Motor neuron (in vitro differentiated cells): ENCODE data around the gene ARMH3. TPM values are rescaled to one million over a fixed set of nuclear protein-coding genes. Genes with fewer than 3 reads are reported as not detected.
A peak's percentile ranks its signal among the peaks of the same experiment; 100 is the strongest.

Experiments
- ATAC-seq, 8 experiments: fragments of 200-7000 bp; cut with Tn5 transposase; replicated peaks in 6 of 8; 2 replicates each; pipeline ENCODE4 v1.8.0; 2021; ENCODE audit warnings: mild to moderate bottlenecking in 8 of 8, moderate library complexity in 8 of 8
- H3K27ac ChIP-seq, 2 donors: fragments of 250-450 bp; sonication (Bioruptor Pico); 2 replicates each; pipeline ENCODE4 v1.9.0; 2021; ENCODE audit warnings: antibody characterized with exemption in 2 of 2, mild to moderate bottlenecking in 2 of 2, moderate library complexity in 1 of 2
- H3K4me1 ChIP-seq, 2 donors: fragments of 250-450 bp; sonication (Bioruptor Pico); replicated peaks in 1 of 2; 2 replicates each; pipeline ENCODE4 v1.6.1; 2021; ENCODE audit warnings: antibody characterized with exemption in 2 of 2, mild to moderate bottlenecking in 2 of 2, moderate library complexity in 1 of 2
- H3K4me3 ChIP-seq, 5 donors: fragments of 250-450 bp; sonication (Bioruptor Pico); 2 replicates each; pipeline ENCODE4 v1.9.0; 2021; ENCODE audit warnings: antibody characterized with exemption in 5 of 5, mild to moderate bottlenecking in 5 of 5, moderate library complexity in 4 of 5
- WGBS, 10 experiments: fragments of 450-650 bp; shearing (Covaris generic); methylation state at CpG; one replicate each; pipeline ENCODE4 v1.0.0; 2022; 5-methylcytosine and 5-hydroxymethylcytosine counted together
- in situ Hi-C, 9 experiments: fragments of 400-800 bp; cut with MboI; loops; one replicate each; pipeline ENCODE4 v1.15.0; 2021; ENCODE audit warnings: low sequenced_read_pairs in 9 of 9, low pct_unique_long_range_greater_than_20kb in 2 of 9; ENCODE audit not compliant: unreplicated experiment in 9 of 9
- total RNA-seq, 8 experiments: library from RNA; unstranded; fragments of 300-600 nt; gene quantifications; 2 replicates each; pipeline versions ENCODE4 v1.2.3 to v1.2.4, GENCODE V29; 2022

The ARMH3 gene
- total RNA-seq, 8 experiments from 2014 or later, result 5.5 to 18.3 (median 10.0) TPM

DNA sequence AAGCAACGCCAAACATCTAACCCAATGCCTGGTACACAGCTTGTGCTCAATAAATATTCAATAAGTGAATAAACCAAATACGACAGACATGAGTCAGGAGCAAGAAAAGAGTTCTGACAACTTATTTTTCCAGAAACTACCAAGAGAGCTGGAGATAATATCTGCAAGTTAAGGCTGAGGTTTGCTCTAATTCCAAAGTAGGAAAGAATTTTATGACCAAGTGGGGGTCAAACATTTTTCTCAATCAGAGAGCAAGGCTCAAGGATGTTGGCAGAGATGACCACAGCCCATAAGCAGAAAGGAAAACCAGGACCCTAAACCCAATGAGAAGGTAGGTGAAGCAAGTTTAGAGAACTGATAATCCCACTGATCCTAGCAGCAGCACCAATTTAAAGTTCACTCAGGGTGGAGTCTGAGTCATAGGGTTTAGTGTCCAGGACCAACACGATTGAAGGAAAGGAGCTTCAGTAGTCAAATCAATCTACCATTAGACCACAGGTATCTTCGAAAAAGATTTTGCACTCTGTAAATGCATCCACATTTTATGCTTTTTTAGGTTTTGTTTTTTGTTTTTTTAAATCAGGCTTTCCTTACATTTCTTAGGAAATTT, 163.1 kb downstream of the ARMH3 start:
- no peak for ATAC-seq
- H3K4me1 ChIP-seq, result peaks cover 5 to 8% of the 10 kb centered on the region in 2 donors
- no peak overlapping the region for H3K27ac ChIP-seq
- H3K4me3 ChIP-seq, result no peak overlapping the region
- 38 to 100% (median 91%) methylated on average over 1 to 4 of the region's 4 CpGs for WGBS, 10 experiments
- in situ Hi-C loops, result loop anchor here in 3 of 9 experiments (25.0 kb wide), 1 partner anchor 119 kb away; no protein-coding TSS in a partner anchor

DNA sequence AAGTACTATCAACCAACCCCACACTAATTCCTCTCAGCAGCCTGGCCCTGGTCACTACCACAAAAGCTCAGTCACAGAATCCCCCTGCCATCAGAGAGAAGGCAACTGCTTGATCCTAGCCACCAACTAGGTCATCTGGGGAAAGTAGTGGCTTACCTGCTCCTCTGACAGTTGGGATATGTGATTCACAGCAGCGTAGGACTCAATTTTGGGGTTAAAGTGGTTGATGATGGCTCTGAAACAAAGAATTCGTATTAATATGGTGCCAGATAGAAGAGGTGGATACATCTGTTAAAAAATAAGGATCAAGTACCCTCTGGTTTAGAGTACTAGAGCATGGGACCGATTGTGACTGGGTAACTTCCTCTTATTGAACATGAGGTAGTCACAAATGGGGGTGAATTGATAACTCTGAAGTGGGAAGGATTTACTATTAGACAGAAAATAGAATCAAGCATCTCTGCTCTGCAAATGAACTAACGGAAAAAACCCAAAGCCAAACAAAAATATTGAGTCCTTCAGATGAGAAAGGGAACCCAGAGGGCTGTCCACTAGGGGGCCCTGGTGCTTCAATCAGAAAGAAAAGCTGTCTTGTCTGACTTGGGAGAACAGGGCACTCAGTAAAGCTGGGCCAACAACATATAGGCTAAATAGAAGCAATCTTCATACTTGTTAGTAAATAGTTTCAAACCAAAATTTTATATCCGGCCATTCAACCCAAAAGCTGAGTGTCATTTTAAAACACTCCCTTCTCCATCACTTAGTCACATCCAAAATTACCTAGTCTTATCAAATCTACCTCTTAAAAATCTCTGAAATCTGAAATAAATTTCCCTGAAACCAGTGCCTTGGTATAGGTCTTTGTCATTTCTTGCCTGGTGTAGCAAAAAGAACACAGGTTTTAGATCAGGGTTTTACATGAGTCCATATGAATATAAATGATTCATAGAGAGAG, 166.4 kb downstream of the ARMH3 start:
- WGBS, 10 experiments, result 0 to 100% (median 54%) methylated on average over 2 to 5 of the region's 5 CpGs; no CpG with 5 or more reads in 2 of the 10 experiments
- Histone ChIP-seq H3K27ac (no peak overlapping the region), H3K4me1 (peaks cover 5 to 13% of the 10 kb centered on the region in 2 donors), H3K4me3 (no peak overlapping the region)
- ATAC-seq, result peak in 7 of 8 experiments; percentile 42 to 89 (median 85)
- in situ Hi-C loops, result loop anchor here in 3 of 9 experiments (25.0 kb wide), 1 partner anchor 123 kb away; no protein-coding TSS in a partner anchor

DNA sequence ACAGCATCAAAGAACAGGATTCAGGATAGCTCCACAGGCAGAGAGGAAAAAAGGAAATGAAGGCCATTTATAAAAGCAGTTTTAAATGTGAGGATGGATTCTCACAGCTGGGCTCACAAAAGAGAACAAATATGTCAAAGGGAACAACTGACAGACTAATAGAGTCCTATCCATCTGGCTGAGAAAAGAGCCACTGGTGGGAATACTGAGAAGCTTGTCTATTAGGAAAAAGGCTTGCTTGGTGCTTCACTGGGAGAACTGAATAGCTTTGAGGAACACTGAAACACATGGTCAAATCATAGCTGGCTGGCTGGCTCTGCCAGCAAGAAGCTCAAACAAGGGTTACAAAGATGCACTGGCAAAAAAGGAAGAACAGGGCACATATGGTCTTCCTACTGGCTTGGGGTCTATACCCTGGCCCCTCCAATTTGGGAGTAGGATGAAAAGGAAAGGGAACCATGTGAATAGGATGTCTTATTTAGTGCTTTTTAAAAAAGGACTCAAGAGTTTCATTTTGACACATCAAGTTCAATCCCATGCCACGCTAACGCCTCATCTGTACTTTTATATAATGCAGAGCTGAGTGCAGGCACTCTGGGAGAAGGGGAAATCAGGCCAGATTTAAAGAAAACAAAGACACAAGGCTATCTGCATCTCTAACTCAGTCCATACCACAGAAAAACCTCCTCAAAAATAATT, 167.6 kb downstream of the ARMH3 start:
- 58 to 100% (median 100%) methylated on average over 2 of the region's 2 CpGs; no CpG with 5 or more reads in 3 of the 10 experiments for WGBS, 10 experiments
- Histone ChIP-seq H3K4me1 (peaks cover 5 to 13% of the 10 kb centered on the region in 2 donors), H3K27ac (no peak overlapping the region), H3K4me3 (no peak overlapping the region)
- peak in 5 of 8 experiments; percentile 39 to 45 (median 44) for ATAC-seq
- in situ Hi-C loops, result loop anchor here in 3 of 9 experiments (25.0 kb wide), 1 partner anchor 124 kb away; no protein-coding TSS in a partner anchor

DNA sequence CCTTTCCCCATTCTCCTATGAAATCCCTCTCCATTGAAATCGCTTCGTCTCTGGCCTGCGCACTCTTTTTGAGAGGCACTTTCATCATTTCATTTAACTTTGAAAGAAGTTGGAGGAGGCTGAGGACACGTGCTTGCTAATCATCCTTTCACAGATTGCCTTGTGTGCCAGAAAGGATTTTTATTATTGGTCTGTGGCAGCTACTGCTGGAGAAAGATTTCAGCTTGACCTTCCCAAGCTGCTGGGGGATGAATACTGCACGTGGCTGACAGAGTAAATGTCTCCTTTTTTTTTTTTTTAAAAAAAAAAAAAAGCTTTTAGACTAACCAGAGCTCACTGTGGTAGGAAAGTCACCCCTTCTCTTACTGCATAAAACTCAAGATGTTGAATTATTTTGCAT, 168.2 kb downstream of the ARMH3 start:
- no peak overlapping the region for H3K27ac ChIP-seq
- no peak overlapping the region for H3K4me3 ChIP-seq
- peak in 5 of 8 experiments; percentile 15 to 65 (median 50) for ATAC-seq
- peaks cover 5 to 13% of the 10 kb centered on the region in 2 donors for H3K4me1 ChIP-seq
- in situ Hi-C loops, result loop anchor here in 3 of 9 experiments (25.0 kb wide), 1 partner anchor 125 kb away; no protein-coding TSS in a partner anchor
- WGBS, 10 experiments, result 30 to 84% (median 45%) methylated on average over 3 to 5 of the region's 5 CpGs; no CpG with 5 or more reads in 4 of the 10 experiments

DNA sequence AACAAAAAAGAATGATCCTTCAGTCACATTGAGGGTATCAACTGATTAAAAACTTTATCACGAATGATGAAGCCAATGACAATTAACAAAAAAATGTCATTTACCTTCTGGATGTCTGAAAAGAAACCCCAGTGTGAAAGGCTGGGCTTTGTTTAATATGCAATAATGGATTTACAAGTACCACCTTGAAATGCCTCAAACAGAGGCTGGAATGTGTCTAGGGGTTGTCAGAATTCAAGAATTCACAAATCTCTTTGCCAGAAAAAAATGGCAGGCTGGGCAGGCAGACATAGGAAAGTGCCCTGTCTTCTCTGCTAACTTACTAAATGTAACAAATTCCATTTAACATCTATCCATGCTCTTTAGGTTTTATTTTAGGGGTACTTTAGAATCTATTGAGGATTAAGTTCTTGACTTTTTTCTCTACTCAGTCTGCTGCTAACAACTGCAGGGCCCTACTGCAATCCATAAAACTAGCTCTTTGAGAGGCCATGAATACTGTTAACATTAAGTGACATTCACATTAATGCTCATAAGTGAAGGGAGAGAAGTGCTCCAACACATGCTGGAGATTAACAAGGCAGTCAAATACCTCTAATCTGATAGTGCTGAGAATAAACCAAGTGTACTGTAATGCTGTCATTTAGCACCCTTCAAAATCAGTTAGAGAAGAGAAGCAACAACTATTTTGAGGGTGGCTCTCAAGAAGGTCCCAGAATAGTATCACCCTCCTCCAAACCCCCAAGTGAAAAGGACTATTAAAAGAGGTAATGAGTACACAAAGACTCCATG, 169.3 kb downstream of the ARMH3 start:
- WGBS, 10 experiments, result 82 to 100% (median 100%) methylated on average over 1 of the region's 1 CpG; no CpG with 5 or more reads in 3 of the 10 experiments
- H3K4me3 ChIP-seq, result no peak overlapping the region
- ATAC-seq, result no peak
- H3K4me1 ChIP-seq, result peaks cover 5 to 13% of the 10 kb centered on the region in 2 donors
- no peak overlapping the region for H3K27ac ChIP-seq
- in situ Hi-C loops, result loop anchor here in 3 of 9 experiments (25.0 kb wide), 1 partner anchor 126 kb away; no protein-coding TSS in a partner anchor

DNA sequence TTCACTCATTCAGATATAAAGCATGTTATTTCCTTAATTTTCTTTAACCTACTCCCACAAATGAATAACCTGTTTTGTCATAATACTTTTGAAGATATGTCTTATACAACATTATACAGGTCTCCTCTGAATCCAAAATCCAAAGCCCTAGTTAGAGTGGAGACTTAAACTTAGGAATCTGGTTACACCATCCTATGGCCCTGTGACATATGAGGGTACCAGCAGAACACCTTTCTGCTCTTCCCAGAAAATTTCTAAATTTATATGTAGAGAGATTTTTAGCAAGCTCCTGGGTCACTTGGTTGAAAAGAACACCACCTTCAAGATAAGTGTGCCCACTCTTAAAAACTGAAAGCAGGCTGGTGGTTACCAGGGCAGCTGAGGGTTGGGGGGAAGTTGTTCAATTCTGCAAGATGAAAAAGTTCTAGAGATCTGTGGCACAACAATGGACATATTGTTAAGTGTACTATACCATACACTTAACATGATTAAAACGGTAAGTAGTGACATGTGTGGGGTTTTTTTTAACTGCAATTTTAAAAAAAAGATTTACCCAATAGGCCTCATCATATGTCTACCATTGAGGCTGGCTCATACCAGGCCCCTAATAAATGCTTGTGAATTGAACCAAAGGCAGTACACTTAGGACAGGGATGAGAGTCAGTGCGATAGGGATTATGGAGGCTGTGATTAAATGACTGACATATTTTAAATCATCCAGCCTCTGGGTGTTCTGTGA, 174.8 kb downstream of the ARMH3 start:
- in situ Hi-C loops, result loop anchor here in 3 of 9 experiments (25.0 kb wide), 1 partner anchor 131 kb away; no protein-coding TSS in a partner anchor
- peaks cover 12 to 19% of the 10 kb centered on the region in 2 donors for H3K4me1 ChIP-seq
- H3K27ac ChIP-seq, result no peak overlapping the region
- no peak for ATAC-seq
- H3K4me3 ChIP-seq, result no peak overlapping the region
- 43 to 100% (median 83%) methylated on average over 1 to 2 of the region's 2 CpGs; no CpG with 5 or more reads in 3 of the 10 experiments for WGBS, 10 experiments

DNA sequence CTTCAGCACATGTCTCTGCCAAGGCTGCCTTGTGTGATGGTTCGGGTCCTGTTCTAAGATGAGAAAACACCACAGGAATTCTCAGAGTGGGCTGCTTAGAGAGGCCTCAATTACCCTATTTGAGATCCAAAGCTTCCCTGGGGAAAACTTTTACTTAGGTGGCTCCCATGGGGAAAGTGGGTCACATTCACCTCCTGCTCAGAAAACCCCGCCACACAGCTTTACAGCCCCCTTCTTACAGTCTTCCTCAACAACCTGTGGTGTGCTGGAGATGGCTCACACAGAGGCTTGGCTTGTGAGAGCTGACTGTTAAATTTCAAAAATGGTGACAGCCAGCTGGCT, 175.8 kb downstream of the ARMH3 start:
- 71 to 100% methylated on average over 1 to 2 of the region's 2 CpGs; no CpG with 5 or more reads in 8 of the 10 experiments for WGBS, 10 experiments

DNA sequence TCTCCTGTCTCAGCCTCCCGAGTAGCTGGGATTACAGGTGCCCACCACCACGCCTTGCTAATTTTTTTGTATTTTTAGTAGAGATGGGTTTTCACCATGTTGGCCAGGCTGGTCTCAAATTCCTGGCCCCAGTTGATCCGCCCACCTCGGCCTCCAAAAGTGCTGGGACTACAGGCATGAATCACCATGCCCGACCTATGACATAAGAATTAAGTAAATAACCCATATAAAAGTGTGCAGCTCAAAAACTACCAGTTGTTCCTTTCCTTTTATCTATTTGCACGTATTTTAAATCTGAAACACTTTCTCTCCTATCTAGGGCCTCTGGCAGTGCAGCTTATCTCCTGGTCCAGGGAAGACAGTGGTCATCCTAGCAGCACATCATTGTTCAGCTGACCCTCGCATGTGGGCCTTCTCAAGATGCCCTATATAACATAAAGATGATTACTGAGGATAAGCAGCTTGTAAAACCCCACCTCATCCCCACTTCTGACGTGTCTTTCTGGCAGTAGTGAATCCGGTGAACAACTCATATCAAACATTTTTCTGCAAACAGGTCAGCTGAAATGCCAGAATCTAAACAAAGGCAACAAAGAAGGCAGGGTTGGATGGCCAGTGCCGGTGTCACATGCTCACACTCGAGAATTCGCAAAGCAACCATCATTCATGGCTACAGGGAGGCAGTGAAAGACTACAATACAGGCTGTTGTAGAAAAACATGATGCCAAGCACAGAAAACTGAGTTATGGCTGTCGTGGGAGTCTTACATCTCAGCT, 176.3 kb downstream of the ARMH3 start:
- peaks cover 16 to 27% of the 10 kb centered on the region in 2 donors for H3K4me1 ChIP-seq
- ATAC-seq, result peak in 5 of 8 experiments; percentile 80 to 95 (median 90)
- no peak overlapping the region for H3K4me3 ChIP-seq
- peak overlapping the region; percentile 47 to 78 for H3K27ac ChIP-seq
- in situ Hi-C loops, result loop anchor here in 3 of 9 experiments (25.0 kb wide), 1 partner anchor 133 kb away; no protein-coding TSS in a partner anchor
- WGBS, 10 experiments, result 75 to 100% (median 89%) methylated on average over 1 to 12 of the region's 13 CpGs; no CpG with 5 or more reads in 2 of the 10 experiments

More for the DNA sequence above, 175.8 kb downstream of the ARMH3 start:
- peak in 5 of 8 experiments; percentile 9 to 40 (median 22) for ATAC-seq
- Histone ChIP-seq H3K4me3 (no peak overlapping the region), H3K27ac (peak overlapping the region in 1 of 2 donors; percentile 78), H3K4me1 (peaks cover 16 to 26% of the 10 kb centered on the region in 2 donors)
- in situ Hi-C loops, result loop anchor here in 3 of 9 experiments (25.0 kb wide), 1 partner anchor 132 kb away; no protein-coding TSS in a partner anchor

DNA sequence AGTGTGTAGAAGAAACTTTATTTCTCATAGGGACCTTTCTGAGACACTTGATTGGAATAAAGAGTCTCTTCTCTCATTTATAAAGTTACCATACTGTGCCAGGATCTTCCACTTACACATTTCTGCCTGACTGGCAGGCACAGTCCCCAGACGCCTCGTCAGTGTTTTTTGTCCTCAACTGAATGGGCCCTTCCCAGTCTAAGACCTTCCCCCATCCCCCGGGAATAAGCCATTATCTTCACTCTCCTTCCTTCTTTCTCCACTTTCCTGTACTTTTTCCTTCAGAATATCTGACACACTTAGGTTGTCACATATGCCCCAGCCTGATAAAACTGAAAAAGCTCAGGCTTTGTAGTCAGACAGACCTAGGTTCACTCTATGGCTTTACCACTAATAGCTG, 177.1 kb downstream of the ARMH3 start:
- no peak for ATAC-seq
- 59 to 100% (median 80%) methylated on average over 1 to 3 of the region's 3 CpGs; no CpG with 5 or more reads in 3 of the 10 experiments for WGBS, 10 experiments
- in situ Hi-C loops, result loop anchor here in 3 of 9 experiments (25.0 kb wide), 1 partner anchor 133 kb away; no protein-coding TSS in a partner anchor
- Histone ChIP-seq H3K4me1 (peaks cover 16 to 27% of the 10 kb centered on the region in 2 donors), H3K27ac (no peak overlapping the region), H3K4me3 (no peak overlapping the region)

DNA sequence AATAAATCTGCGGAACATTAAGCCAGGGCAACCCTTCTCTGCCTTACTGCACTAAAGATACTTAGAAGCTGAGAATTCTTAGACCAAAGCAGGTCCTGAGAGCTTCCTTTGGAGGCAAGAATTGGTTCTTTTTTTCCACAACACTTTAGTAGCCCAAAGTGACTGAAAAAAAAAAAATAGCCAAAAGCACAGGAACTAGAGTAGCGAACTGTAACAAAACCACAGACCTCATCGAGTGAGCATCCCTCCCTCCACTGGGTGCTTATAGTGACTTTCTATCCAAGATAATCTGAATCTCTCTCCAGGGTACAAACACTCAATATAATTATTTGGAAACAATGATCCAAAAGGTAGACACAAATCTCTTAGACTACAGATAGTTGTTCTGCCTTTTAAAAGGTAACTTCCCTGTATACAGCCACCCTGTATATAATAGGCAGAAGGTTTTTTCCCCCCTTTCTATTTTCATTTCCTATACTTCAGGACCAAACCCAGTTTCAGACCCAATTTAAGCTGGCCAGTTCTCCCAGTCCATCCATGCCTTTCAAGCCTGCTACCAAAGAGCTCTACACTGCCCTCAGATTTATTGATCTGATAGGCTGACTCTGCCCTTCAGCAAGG, 180.8 kb downstream of the ARMH3 start:
- no peak for ATAC-seq
- in situ Hi-C loops, result loop anchor here in 3 of 9 experiments (25.0 kb wide), 1 partner anchor 137 kb away; no protein-coding TSS in a partner anchor
- Histone ChIP-seq H3K27ac (no peak overlapping the region), H3K4me3 (no peak overlapping the region), H3K4me1 (peaks cover 11 to 17% of the 10 kb centered on the region in 2 donors)
- 81 to 100% (median 100%) methylated on average over 1 to 3 of the region's 3 CpGs; no CpG with 5 or more reads in 2 of the 10 experiments for WGBS, 10 experiments
